T-helper 22 cell (primary cell): ENCODE results near the gene INHBE.
"Not testable (repeated sequence)": the region's sequence is repeated elsewhere in the genome, so short reads cannot be mapped to it uniquely, and the experiment has no call there.

ENCODE experiments used
- DNase-seq: peaks from one replicate; pipeline ENCODE4 v3.0.0-alpha.2; 2020; ENCODE audit warnings: low read depth

INHBE gene, protein sequence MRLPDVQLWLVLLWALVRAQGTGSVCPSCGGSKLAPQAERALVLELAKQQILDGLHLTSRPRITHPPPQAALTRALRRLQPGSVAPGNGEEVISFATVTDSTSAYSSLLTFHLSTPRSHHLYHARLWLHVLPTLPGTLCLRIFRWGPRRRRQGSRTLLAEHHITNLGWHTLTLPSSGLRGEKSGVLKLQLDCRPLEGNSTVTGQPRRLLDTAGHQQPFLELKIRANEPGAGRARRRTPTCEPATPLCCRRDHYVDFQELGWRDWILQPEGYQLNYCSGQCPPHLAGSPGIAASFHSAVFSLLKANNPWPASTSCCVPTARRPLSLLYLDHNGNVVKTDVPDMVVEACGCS

GRCh38 chr12:57454566-57455373 lies at the start of gene INHBE:
TSS of gene INHBE (plus strand) at chr12:57455307. CDS start at chr12:57455537, 230 bp downstream.
- no peak for DNase-seq

DNA sequence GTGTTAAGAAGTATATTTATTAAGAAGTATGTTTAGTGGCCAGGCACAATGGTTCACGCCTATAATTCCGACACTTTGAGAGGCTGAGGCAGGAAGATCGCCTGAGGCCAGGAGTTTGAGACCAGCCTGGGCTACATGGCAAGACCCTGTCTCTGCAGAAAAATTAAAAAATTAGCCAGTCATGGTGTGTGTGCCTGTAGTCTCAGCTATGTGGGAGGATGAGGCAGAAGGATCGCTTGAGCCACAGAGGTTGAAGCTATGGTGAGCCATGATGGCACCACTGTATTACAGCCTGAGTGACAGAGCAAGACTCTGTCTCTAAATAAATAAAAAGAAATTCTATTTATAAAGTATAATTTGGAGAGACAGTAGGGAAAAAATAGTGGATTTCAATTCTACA lies 44.6 kb upstream of the INHBE start:
- no peak for DNase-seq

DNA sequence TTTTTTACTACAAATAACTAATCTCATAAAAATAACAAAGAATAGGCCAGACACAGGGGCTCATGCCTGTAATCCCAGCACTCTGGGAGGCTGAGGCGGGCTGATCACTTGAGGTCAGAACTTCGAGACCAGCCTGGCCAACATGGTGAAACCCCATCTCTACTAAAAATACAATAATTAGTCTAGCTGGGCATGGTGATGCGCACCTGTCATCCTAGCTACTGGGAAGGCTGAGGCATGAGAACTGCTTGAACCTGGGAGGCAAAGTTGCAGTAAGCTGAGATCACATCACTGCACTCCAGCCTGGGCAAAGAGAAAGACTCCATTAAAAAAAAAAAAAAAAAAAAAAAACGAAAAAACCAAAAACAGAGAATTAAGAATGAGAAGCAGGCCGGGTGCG lies 40.9 kb upstream of the INHBE start:
- DNase-seq = not testable (repeated sequence)

GRCh38 chr12:57415088-57415487 lies 40.0 kb upstream of the INHBE start:
- no peak for DNase-seq

DNA sequence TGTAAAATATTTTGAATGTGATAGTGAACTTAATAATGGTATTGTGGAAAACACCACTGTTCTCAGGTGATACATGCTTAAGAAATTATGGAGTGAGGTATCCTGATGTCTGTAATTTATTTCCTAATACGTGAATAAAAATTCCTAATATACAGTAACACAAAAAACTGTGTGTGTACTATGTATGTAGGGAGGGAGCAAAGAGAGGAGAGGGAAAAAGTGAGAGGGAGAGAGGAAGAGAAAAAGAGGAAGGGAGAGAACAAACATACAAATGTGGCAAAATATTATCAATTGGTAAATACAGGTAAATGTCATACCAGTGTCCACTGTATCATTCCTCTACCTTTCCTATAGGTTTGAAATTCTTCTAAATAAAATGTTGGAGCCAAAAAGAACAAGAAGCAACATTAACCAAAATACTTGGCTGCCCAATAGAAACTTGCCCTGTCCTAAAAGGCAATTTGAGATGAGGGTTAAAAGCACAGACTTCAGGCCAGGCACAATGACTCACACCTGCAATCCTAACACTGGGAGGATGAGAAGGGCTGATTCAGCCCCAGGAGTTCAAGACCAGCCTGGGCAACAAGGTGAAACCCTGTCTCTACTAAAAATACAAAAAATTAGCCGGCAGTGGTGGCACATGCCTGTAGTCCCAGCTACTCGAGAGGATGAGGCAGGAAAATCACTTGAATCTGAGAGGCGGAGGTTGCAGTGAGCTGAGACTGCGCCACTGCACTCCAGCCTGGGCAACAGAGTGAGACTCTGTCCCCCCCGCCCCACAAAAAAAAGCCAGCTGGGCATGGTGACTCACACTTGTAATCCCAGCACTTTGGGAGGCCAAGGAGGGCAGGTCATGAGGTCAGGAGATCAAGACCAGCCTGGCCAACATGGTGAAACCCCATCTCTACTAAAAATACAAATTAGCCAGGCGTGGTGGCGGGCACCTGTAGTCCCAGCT lies 38.8 kb upstream of the INHBE start:
- DNase-seq = no peak

DNA sequence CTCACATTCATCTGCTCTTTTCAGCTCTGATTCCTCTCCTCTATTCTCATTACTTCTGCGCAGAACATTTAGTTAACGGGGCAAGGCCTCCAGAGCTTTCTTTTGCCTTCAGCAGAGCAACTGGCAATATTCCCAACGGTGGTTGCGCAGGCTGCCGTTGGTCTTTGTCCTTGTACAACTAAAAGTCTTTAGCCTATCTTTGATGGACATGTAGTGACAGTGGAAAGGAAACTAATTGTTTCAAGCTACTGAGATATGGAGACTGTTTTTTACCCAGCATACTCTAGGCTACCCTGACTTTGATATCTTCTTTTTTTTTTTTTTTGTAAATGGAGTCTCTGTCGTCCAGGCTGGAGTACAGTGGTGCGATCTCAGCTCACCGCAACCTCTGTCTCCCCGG lies 36.9 kb upstream of the INHBE start:
- no peak for DNase-seq

DNA sequence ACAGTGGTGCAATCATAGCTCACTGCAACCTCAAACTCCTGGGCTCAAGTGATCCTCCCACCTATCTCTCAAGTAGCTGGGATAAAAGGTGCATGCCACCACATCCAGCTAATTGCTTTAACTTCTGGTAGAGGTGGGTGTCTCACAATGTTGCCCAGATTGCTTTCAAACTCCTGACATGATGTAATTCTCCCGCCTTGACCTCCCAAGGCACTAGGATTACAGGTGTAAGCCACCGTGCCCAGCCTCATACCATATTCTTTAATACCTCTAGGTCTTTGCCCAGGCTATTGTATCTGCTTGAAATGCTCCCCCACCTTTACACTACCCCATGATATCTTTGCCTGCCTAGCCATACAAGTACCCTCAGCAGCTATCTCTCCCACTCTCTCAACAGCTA lies 35.6 kb upstream of the INHBE start:
- DNase-seq = no peak

DNA sequence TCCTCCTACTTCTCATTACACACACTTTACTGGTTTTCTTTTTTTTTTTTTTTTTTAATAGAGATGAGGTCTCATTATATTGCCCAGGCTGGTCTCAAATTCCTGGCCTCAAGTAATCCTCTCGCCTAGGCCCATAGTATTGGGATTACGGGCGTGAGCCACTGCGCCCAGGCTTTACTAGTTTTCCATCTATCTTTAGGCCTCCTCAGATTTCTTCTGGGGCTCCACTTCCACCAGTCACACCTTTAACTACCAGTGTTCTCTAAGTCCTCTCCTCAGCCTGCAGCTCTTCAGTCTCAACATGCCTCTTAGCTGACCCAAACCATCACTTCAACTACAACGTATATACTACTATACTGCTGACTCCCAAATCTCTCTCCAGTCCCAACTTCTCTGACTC lies 34.6 kb upstream of the INHBE start:
- no peak for DNase-seq

GRCh38 chr12:57426948-57427347 lies 28.2 kb upstream of the INHBE start:
- not testable (repeated sequence) for DNase-seq

DNA sequence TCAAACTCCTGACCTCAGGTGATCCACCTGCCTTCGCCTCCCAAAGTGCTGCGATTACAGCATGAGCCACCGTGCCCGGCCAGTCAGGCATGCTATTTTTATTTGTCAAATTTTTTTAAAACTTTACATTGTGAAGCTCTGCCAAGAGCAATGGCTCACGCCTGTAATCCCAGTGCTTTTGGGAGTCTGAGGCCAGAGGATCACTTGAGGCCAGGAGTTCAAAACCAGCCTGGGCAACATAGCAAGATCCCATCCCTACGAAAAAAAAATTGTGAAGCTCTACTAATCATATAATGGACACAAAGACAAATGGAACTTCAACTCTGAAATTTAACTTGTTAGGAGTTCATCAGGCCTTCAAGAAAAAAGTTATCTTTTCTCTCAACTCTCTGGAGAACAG lies 26.1 kb upstream of the INHBE start:
- DNase-seq = no peak

DNA sequence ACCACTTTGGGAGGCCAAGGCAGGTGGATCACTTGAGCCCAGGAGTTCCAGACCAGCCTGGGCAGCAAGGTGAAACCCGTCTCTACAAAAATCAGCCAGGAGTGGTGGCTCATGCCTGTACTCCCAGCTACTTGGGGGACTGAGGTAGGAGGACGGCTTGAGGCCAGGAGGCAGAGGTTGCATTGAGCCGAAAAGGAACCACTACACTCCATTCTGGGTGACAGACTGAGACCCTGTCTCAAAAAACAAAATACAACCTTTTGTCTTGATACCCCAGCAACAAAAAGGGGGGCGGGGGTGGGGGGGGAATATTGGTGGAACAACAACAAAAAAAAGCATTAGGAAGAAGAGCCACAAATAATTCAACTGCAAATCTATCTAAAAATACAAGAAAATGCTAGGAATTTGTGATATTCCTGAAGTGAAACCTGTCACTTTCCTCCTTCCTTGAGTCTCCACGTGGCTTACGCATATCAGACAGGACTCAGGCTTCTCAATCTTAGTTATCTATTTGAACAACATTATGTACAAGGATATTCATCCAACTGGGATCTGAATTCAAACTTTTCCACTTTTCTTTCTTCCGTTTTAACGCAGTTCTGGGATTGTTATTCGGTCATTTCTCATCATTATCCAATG lies 25.5 kb upstream of the INHBE start:
- DNase-seq = no peak

- DNase-seq = no peak
Measured at GRCh38 chr12:57430112-57430930, 24.8 kb upstream of the INHBE start.

- peak; percentile 92 for DNase-seq
Measured at GRCh38 chr12:57430931-57431566, 24.1 kb upstream of the INHBE start, which contains the start of gene R3HDM2. TSS of gene R3HDM2 (minus strand) at chr12:57431043. CDS start at chr12:57310428, 120,615 bp downstream.

DNA sequence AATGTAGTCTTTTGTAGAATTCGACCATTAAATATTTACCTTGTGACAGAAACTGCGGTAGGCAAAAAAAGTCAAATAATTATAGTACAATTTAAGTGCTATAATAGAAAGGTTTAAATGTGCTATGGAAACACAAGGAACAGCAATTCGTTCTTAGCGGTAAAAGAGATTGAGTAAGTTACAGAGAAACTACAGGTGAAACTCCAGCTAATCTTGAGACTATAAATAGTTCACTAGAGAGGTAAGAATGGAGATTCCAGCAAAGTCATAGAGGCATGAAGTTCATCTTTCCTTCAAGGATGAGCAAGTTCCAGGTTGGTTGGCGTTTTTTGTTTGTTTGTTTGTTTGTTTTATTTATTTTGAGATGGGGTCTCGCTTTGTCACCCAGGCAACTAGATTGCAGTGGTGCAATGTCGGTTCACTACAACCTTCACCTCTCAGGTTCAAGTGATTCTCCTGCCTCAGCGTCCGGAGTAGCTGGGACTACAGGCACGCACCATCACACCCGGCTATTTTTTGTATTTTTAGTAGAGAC lies 23.4 kb upstream of the INHBE start:
- DNase-seq = no peak

GRCh38 chr12:57433370-57433769 lies 21.7 kb upstream of the INHBE start:
- DNase-seq = no peak

DNA sequence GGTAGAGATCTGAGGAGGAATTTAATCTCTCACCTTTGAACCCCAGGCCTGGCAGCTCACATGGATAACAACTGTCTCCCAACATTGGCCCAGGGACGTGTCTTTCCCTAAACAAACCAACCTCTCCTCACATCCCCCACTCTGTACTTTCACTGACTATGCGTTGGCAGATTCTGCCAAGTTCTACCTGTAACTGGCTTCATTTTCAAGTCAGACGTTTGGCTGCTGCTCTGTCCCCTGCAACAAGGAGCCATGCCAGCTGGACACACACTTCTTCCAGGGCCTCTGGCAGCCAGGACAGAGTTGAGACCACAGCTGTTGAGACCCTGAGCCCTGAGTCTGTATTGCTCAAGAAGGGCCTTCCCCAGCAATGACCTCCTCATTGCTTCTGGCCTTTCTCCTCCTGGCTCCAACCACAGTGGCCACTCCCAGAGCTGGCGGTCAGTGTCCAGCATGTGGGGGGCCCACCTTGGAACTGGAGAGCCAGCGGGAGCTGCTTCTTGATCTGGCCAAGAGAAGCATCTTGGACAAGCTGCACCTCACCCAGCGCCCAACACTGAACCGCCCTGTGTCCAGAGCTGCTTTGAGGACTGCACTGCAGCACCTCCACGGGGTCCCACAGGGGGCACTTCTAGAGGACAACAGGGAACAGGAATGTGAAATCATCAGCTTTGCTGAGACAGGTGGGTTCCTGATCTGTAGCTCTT lies 20.4 kb upstream of the INHBE start, which contains the start of gene INHBC:
TSS of gene INHBC (plus strand) at position 268 of the 707 bp plus-strand sequence. CDS start at position 371, 103 bp downstream.
- no peak for DNase-seq

- no peak for DNase-seq
Measured at GRCh38 chr12:57435293-57435692, 19.8 kb upstream of the INHBE start.

- no peak for DNase-seq
Measured at GRCh38 chr12:57438400-57438799, 16.7 kb upstream of the INHBE start.

GRCh38 chr12:57439762-57440266 lies 15.3 kb upstream of the INHBE start:
- DNase-seq = no peak
